H9 (cell line): ENCODE data around the gene RAET1G. TPM values are rescaled to one million over a fixed set of nuclear protein-coding genes. Genes with fewer than 3 reads are reported as not detected.
"Not testable (repeated sequence)": the region's sequence is repeated elsewhere in the genome, so short reads cannot be mapped to it uniquely, and the experiment has no call there.

Experiments used
- DNase-seq: peaks from one replicate; pipeline ENCODE4 v3.0.0-alpha.2; 2017
- H2AFZ ChIP-seq: one replicate; pipeline ENCODE4 v1.6.1; 2013; ENCODE audit warnings: mild to moderate bottlenecking, low read length, control low read depth, moderate library complexity
- H2AK5ac ChIP-seq: 2 replicates; pipeline ENCODE4 v1.6.1; 2013; ENCODE audit warnings: low read length, control low read depth, mixed read lengths; ENCODE audit not compliant: insufficient read length
- H2BK120ac ChIP-seq: one replicate; pipeline ENCODE4 v1.6.1; 2013; ENCODE audit warnings: low read depth, mild to moderate bottlenecking, low read length, control low read depth, inconsistent platforms; ENCODE audit not compliant: poor library complexity, severe bottlenecking
- H2BK12ac ChIP-seq: 2 replicates; pipeline ENCODE4 v1.6.1; 2013; ENCODE audit warnings: low read length, control low read depth, mixed read lengths, low read depth; ENCODE audit not compliant: insufficient read length
- H2BK15ac ChIP-seq: 2 replicates; pipeline ENCODE4 v1.6.1; 2013; ENCODE audit warnings: low read depth, low read length, control low read depth
- H2BK20ac ChIP-seq: one replicate; pipeline ENCODE4 v1.6.1; 2013; ENCODE audit warnings: low read depth, mild to moderate bottlenecking, low read length, control low read depth, inconsistent platforms; ENCODE audit not compliant: poor library complexity, severe bottlenecking
- H2BK5ac ChIP-seq: 2 replicates; pipeline ENCODE4 v1.6.1; 2013; ENCODE audit warnings: low read length, control low read depth, mixed read lengths; ENCODE audit not compliant: insufficient read length
- H3K14ac ChIP-seq: 2 replicates; pipeline ENCODE4 v1.6.1; 2013; ENCODE audit warnings: low read length, control low read depth; ENCODE audit not compliant: insufficient read depth
- H3K18ac ChIP-seq: 2 replicates; pipeline ENCODE4 v1.6.1; 2013; ENCODE audit warnings: low read depth, mild to moderate bottlenecking, mixed read lengths, low read length, control low read depth; ENCODE audit not compliant: insufficient read length
- H3K23ac ChIP-seq: 2 replicates; pipeline ENCODE4 v1.6.1; 2013; ENCODE audit warnings: low read length, control low read depth, mixed read lengths, low read depth; ENCODE audit not compliant: insufficient read length
- H3K23me2 ChIP-seq: 2 replicates; pipeline ENCODE4 v1.6.1; 2013; ENCODE audit warnings: low read depth, mild to moderate bottlenecking, mixed read lengths, low read length, control low read depth; ENCODE audit not compliant: insufficient read length, poor library complexity, severe bottlenecking
- H3K27ac ChIP-seq: 2 replicates; pipeline ENCODE4 v1.5.1; 2013; ENCODE audit warnings: low read length, control low read depth, mixed read lengths, low read depth; ENCODE audit not compliant: insufficient read length
- H3K27me3 ChIP-seq: 2 replicates; pipeline ENCODE4 v1.6.1; 2013; ENCODE audit warnings: low read length, control low read depth, inconsistent platforms; ENCODE audit not compliant: insufficient read depth
- H3K4ac ChIP-seq: 2 replicates; pipeline ENCODE4 v1.6.1; 2013; ENCODE audit warnings: low read depth, mild to moderate bottlenecking, control low read depth, inconsistent platforms, low read length, moderate library complexity
- H3K4me1 ChIP-seq: 2 replicates; pipeline ENCODE4 v1.6.1; 2013; ENCODE audit warnings: low read length, control low read depth, inconsistent platforms; ENCODE audit not compliant: insufficient read depth
- H3K4me2 ChIP-seq: 2 replicates; pipeline ENCODE4 v1.6.1; 2013; ENCODE audit warnings: low read length, control low read depth, mixed read lengths; ENCODE audit not compliant: insufficient read length, insufficient read depth
- H3K56ac ChIP-seq: 2 replicates; pipeline ENCODE4 v1.6.1; 2013; ENCODE audit warnings: low read depth, mild to moderate bottlenecking, mixed read lengths, low read length, control low read depth; ENCODE audit not compliant: insufficient read length
- H3K79me1 ChIP-seq: 2 replicates; pipeline ENCODE4 v1.6.1; 2013; ENCODE audit warnings: low read depth, mild to moderate bottlenecking, moderate library complexity, low read length, control low read depth, inconsistent platforms; ENCODE audit not compliant: insufficient read depth, poor library complexity, severe bottlenecking
- H3K79me2 ChIP-seq: 2 replicates; pipeline ENCODE4 v1.6.1; 2013; ENCODE audit warnings: low read length, control low read depth, inconsistent platforms; ENCODE audit not compliant: insufficient read depth
- H3K9ac ChIP-seq: 2 replicates; pipeline ENCODE4 v1.6.1; 2013; ENCODE audit warnings: low read length, control low read depth, mixed read lengths; ENCODE audit not compliant: insufficient read length; ENCODE audit errors: extremely low read depth
- H3K9me3 ChIP-seq: one replicate; pipeline ENCODE4 v1.6.1; 2013; ENCODE audit warnings: low read depth, low read length, inconsistent platforms; ENCODE audit not compliant: control insufficient read depth
- H3T11ph ChIP-seq: one replicate; pipeline ENCODE4 v1.6.1; 2013; ENCODE audit warnings: mild to moderate bottlenecking, low read length, control low read depth, inconsistent platforms
- H4K20me1 ChIP-seq: one replicate; pipeline ENCODE4 v1.6.1; 2013; ENCODE audit not compliant: control insufficient read depth, insufficient read length, insufficient read depth
- H4K5ac ChIP-seq: 2 replicates; pipeline ENCODE4 v1.6.1; 2013; ENCODE audit warnings: low read depth, mild to moderate bottlenecking, mixed read lengths, low read length, control low read depth; ENCODE audit not compliant: insufficient read length
- H4K8ac ChIP-seq: replicated peaks from 2 replicates; pipeline ENCODE4 v1.6.1; 2013; ENCODE audit warnings: low read length, control low read depth, mixed read lengths, low read depth; ENCODE audit not compliant: insufficient read length
- H4K91ac ChIP-seq: 2 replicates; pipeline ENCODE4 v1.6.1; 2013; ENCODE audit warnings: low read depth, mild to moderate bottlenecking, moderate library complexity, mixed read lengths, low read length, control low read depth; ENCODE audit not compliant: insufficient read length
- H3K27ac Mint-ChIP-seq, 3 experiments: 2 replicates in 2 of 3; 3 replicates in 1 of 3; pipeline ENCODE4 v1.8.0; 2020 to 2021; ENCODE audit warnings: mixed read lengths in 3 of 3, mild to moderate bottlenecking in 1 of 3, moderate library complexity in 1 of 3
- H3K27me3 Mint-ChIP-seq: 2 replicates; pipeline ENCODE4 v1.8.0; 2021; ENCODE audit warnings: low read depth, mild to moderate bottlenecking, moderate library complexity, mixed read lengths
- H3K36me3 Mint-ChIP-seq, 3 experiments: 2 replicates in 2 of 3; 3 replicates in 1 of 3; pipeline ENCODE4 v1.8.0; 2020 to 2021; ENCODE audit warnings: low read depth in 3 of 3, mixed read lengths in 3 of 3; ENCODE audit not compliant: insufficient read depth in 1 of 3
- H3K4me1 Mint-ChIP-seq, 2 experiments: 2 replicates each; pipeline ENCODE4 v1.8.0; 2020; ENCODE audit warnings: mixed read lengths in 2 of 2
- H3K4me3 Mint-ChIP-seq, 2 experiments: 2 replicates in 1 of 2; 3 replicates in 1 of 2; pipeline ENCODE4 v1.8.0; 2020 to 2021; ENCODE audit warnings: mild to moderate bottlenecking in 2 of 2, mixed read lengths in 2 of 2, moderate library complexity in 1 of 2
- H3K9me3 Mint-ChIP-seq, 2 experiments: 2 replicates in 1 of 2; 3 replicates in 1 of 2; pipeline ENCODE4 v1.8.0; 2020; ENCODE audit warnings: mild to moderate bottlenecking in 2 of 2, mixed read lengths in 2 of 2, moderate library complexity in 1 of 2
- CTCF ChIP-seq: fragments of 200-600 bp; sonication (generic); conservative IDR thresholded peaks from 3 replicates; pipeline ENCODE4 v1.8.0; 2021; ENCODE audit warnings: antibody characterized with exemption, mild to moderate bottlenecking
- WGBS: extraction: QIAGEN DNeasy Blood & Tissue Kit; methylation state at CpG from one replicate; pipeline ENCODE4 v1.1.7; 2013; ENCODE audit warnings: missing lambda C conversion rate, low lambda C conversion rate, mixed read lengths; ENCODE audit not compliant: insufficient read length; ENCODE audit errors: extremely low coverage; 5-methylcytosine and 5-hydroxymethylcytosine counted together
- total RNA-seq: library from RNA; stranded (reverse); gene quantifications from 2 replicates; pipeline ENCODE4 v1.2.1, GENCODE V29; 2021

RAET1G gene
- total RNA-seq, 1 experiment from 2014 or later: not detected

- H3K4me2 ChIP-seq: peak overlapping the region; percentile 78
- H3K27ac ChIP-seq: no peak overlapping the region
- no peak overlapping the region for H3K14ac ChIP-seq
- H3T11ph ChIP-seq: no peak overlapping the region
- peaks cover 19% of the 10 kb centered on the region for H3K23me2 ChIP-seq
- H3K23ac ChIP-seq: no peak overlapping the region
- no peak overlapping the region for H4K5ac ChIP-seq
- H2AFZ ChIP-seq: no peak overlapping the region
- no peak overlapping the region for H2BK20ac ChIP-seq
- no peak overlapping the region for H4K8ac ChIP-seq
- Mint-ChIP-seq H3K4me3 (peak overlapping the region; percentile 69 to 87), H3K27ac (no peak overlapping the region), H3K27me3 (peaks cover 95% of the 10 kb centered on the region), H3K36me3 (no peaks in the 10 kb centered on the region; a peak in 1 of 7 replicates), H3K4me1 (peaks cover 12 to 19% of the 10 kb centered on the region in 2 experiments), H3K9me3 (peaks cover 4 to 6% of the 10 kb centered on the region in 2 experiments; a peak in 4 of 5 replicates)
- H2AK5ac ChIP-seq: no peak overlapping the region
- H2BK15ac ChIP-seq: no peak overlapping the region
- H3K79me1 ChIP-seq: no peaks in the 10 kb centered on the region
- no peak for TF ChIP-seq CTCF
- no peaks in the 10 kb centered on the region for H3K79me2 ChIP-seq
- no peak overlapping the region for H3K18ac ChIP-seq
- H3K4me1 ChIP-seq: no peaks in the 10 kb centered on the region
- H2BK120ac ChIP-seq: no peak overlapping the region
- H3K4ac ChIP-seq: no peak overlapping the region
- H3K56ac ChIP-seq: no peak overlapping the region
- no peak overlapping the region for H4K91ac ChIP-seq
- H2BK5ac ChIP-seq: no peak overlapping the region
- WGBS: no CpG with 5 or more reads among the region's 33 CpGs
- H3K9me3 ChIP-seq: no peaks in the 10 kb centered on the region
- no peaks in the 10 kb centered on the region for H4K20me1 ChIP-seq
- no peak for DNase-seq
- peaks cover 47% of the 10 kb centered on the region for H3K27me3 ChIP-seq
- H2BK12ac ChIP-seq: no peak overlapping the region
- H3K9ac ChIP-seq: no peak overlapping the region
Observed at GRCh38 chr6:149923327-149923986, 536 bp upstream of the RAET1G start.

GRCh38 chr6:149922091-149922490 lies 830 bp downstream of the RAET1G start:
- not testable (repeated sequence) for H4K5ac ChIP-seq, H3K9me3 ChIP-seq, H3K4me1 ChIP-seq, H3K4ac ChIP-seq, H3K14ac ChIP-seq, H4K20me1 ChIP-seq, H3K9ac ChIP-seq, DNase-seq, H3K27ac Mint-ChIP-seq, H3K79me1 ChIP-seq, H3K9me3 Mint-ChIP-seq, H2BK5ac ChIP-seq, H3K36me3 Mint-ChIP-seq, H3T11ph ChIP-seq, H2BK15ac ChIP-seq, H2BK20ac ChIP-seq, H4K91ac ChIP-seq, H3K56ac ChIP-seq, H3K27ac ChIP-seq, H3K79me2 ChIP-seq, H4K8ac ChIP-seq, H2BK120ac ChIP-seq, H2AK5ac ChIP-seq, H3K23ac ChIP-seq, H2BK12ac ChIP-seq, H3K18ac ChIP-seq, H2AFZ ChIP-seq
- H3K4me1 Mint-ChIP-seq: peaks cover 12 to 19% of the 10 kb centered on the region in 2 experiments
- H3K27me3 Mint-ChIP-seq: peaks cover 90% of the 10 kb centered on the region
- H3K4me2 ChIP-seq: peak overlapping the region; percentile 78
- H3K4me3 Mint-ChIP-seq: peak overlapping the region; percentile 69 to 87
- H3K27me3 ChIP-seq: peaks cover 47% of the 10 kb centered on the region
- WGBS: no CpG with 5 or more reads among the region's 5 CpGs
- peaks cover 19% of the 10 kb centered on the region for H3K23me2 ChIP-seq
